HG03280 (cell line): ENCODE data around the gene MEF2B.
"Not testable (repeated sequence)": the region's sequence is repeated elsewhere in the genome, so short reads cannot be mapped to it uniquely, and the experiment has no call there.

ENCODE experiments used
- ATAC-seq: cut with Tn5 transposase; IDR thresholded peaks from one replicate; pipeline ENCODE4 v1.9.1; 2021; ENCODE audit warnings: mild to moderate bottlenecking, moderate library complexity; ENCODE audit not compliant: unreplicated experiment

MEF2B gene

GRCh38 chr19:19157808-19158207, 12.3 kb downstream of the MEF2B start:
- ATAC-seq = no peak

GRCh38 chr19:19155495-19156219, 14.4 kb downstream of the MEF2B start:
- ATAC-seq = peak; percentile 76

GRCh38 chr19:19154768-19155494, 15.1 kb downstream of the MEF2B start:
- no peak for ATAC-seq

GRCh38 chr19:19152668-19153384, 17.2 kb downstream of the MEF2B start:
- no peak for ATAC-seq

GRCh38 chr19:19151418-19151817, 18.6 kb downstream of the MEF2B start:
- ATAC-seq = no peak

- ATAC-seq = no peak
Observed at GRCh38 chr19:19149435-19149834, 20.6 kb downstream of the MEF2B start.

- ATAC-seq = not testable (repeated sequence)
Observed at GRCh38 chr19:19148504-19148903, 21.6 kb downstream of the MEF2B start.

GRCh38 chr19:19147344-19147743, 22.7 kb downstream of the MEF2B start:
- ATAC-seq = no peak

- ATAC-seq = no peak
Observed at GRCh38 chr19:19146865-19147264, 23.2 kb downstream of the MEF2B start.

GRCh38 chr19:19145684-19146608, 24.1 kb downstream of the MEF2B start:
- ATAC-seq = no peak

- ATAC-seq = no peak
Observed at GRCh38 chr19:19145281-19145680, 24.8 kb downstream of the MEF2B start.

- no peak for ATAC-seq
Observed at GRCh38 chr19:19142347-19142746, 27.7 kb downstream of the MEF2B start.

GRCh38 chr19:19140476-19140875, 29.6 kb downstream of the MEF2B start:
- ATAC-seq = no peak

- no peak for ATAC-seq
Observed at GRCh38 chr19:19139876-19140229, 30.2 kb downstream of the MEF2B start.

GRCh38 chr19:19138109-19138981, 31.7 kb downstream of the MEF2B start, which contains the start of gene TMEM161A:
Gene TMEM161A, minus strand, starts transcription at chr19:19138478. Its CDS starts 50 bp downstream, at chr19:19138428.
- ATAC-seq = peak; percentile 99

- ATAC-seq = no peak
Observed at GRCh38 chr19:19137556-19138108, 32.4 kb downstream of the MEF2B start.

- not testable (repeated sequence) for ATAC-seq
Observed at GRCh38 chr19:19135713-19136112, 34.4 kb downstream of the MEF2B start.

GRCh38 chr19:19134687-19135158, 35.3 kb downstream of the MEF2B start:
- ATAC-seq = no peak

- no peak for ATAC-seq
Observed at GRCh38 chr19:19133985-19134384, 36.1 kb downstream of the MEF2B start.
